SH-SY5Y (cell line): Measurements from ENCODE around the gene AOPEP.

Experiments
- GATA2 ChIP-seq: IDR thresholded peaks from 2 replicates; pipeline ENCODE4 v1.6.1; 2011; ENCODE audit warnings: mild to moderate bottlenecking, low read depth, low read length
- GATA3 ChIP-seq: IDR thresholded peaks from 2 replicates; pipeline ENCODE4 v1.6.1; 2011; ENCODE audit warnings: low read depth, mild to moderate bottlenecking, low read length, moderate library complexity

GRCh38 chr9:94681508-94681907 lies 45.0 kb upstream of the AOPEP start:
- no peak for TF ChIP-seq GATA3
- no peak for TF ChIP-seq GATA2
